H1 (cell line): ENCODE results near the gene PDE6D. TPM values are rescaled to one million over a fixed set of nuclear protein-coding genes. Genes with fewer than 3 reads are reported as not detected.

Experiments
- CTCF ChIA-PET: fragments of 300-600 bp; sonication (Branson Sonifier 250); formaldehyde crosslinking; loops from one replicate; lab custom pipeline; 2021; ENCODE audit not compliant: partially characterized antibody; lab: Charles Lee
- POLR2A ChIA-PET: fragments of 300-600 bp; sonication (Branson Sonifier 250); formaldehyde crosslinking; loops from one replicate; lab custom pipeline; 2021; ENCODE audit warnings: inconsistent platforms; ENCODE audit not compliant: partially characterized antibody; lab: Charles Lee
- DNase-seq, 2 experiments: peaks; one replicate each; pipeline versions ENCODE4 v3.0.0 to v3.0.0-alpha.2; 2010 to 2022; ENCODE audit warnings: low spot score in 2 of 2, low read depth in 1 of 2, mixed read lengths in 1 of 2
- FAIRE-seq: peaks from 2 replicates; lab custom pipeline; 2011; peaks lifted over from hg19 to GRCh38; lab: Jason Lieb, UNC
- H2AFZ ChIP-seq: 2 replicates; pipeline ENCODE4 v1.8.1; 2012; ENCODE audit warnings: low read length, inconsistent platforms
- H2AK5ac ChIP-seq: 2 replicates; pipeline ENCODE4 v1.6.1; 2013; ENCODE audit warnings: low read depth, low read length
- H2BK120ac ChIP-seq: replicated peaks from 2 replicates; pipeline ENCODE3; 2013; ENCODE audit warnings: low read depth, low read length, inconsistent platforms
- H2BK12ac ChIP-seq: 2 replicates; pipeline ENCODE4 v1.6.1; 2013; ENCODE audit warnings: low read depth, low read length
- H2BK15ac ChIP-seq: 2 replicates; pipeline ENCODE4 v1.6.1; 2013; ENCODE audit warnings: low read length
- H2BK20ac ChIP-seq: 2 replicates; pipeline ENCODE4 v1.6.1; 2013; ENCODE audit warnings: low read length
- H2BK5ac ChIP-seq: 2 replicates; pipeline ENCODE4 v1.6.1; 2013; ENCODE audit warnings: low read depth, low read length
- H3K14ac ChIP-seq: 2 replicates; pipeline ENCODE4 v1.6.1; 2013; ENCODE audit warnings: inconsistent platforms; ENCODE audit not compliant: insufficient read length
- H3K18ac ChIP-seq: 2 replicates; pipeline ENCODE4 v1.6.1; 2013; ENCODE audit warnings: low read length; ENCODE audit errors: extremely low read depth
- H3K23ac ChIP-seq: 2 replicates; pipeline ENCODE4 v1.6.1; 2013; ENCODE audit warnings: inconsistent platforms; ENCODE audit not compliant: insufficient read length
- H3K23me2 ChIP-seq: 2 replicates; pipeline ENCODE4 v1.6.1; 2013; ENCODE audit warnings: low read depth, low read length
- H3K27ac ChIP-seq: 2 replicates; pipeline ENCODE4 v1.6.1; 2011; ENCODE audit warnings: low read depth, low read length, inconsistent platforms
- H3K27me3 ChIP-seq, 4 experiments: replicated peaks in 1 of 4; 1 replicate in 1 of 4; 2 replicates in 3 of 4; pipeline versions ENCODE4 v1.6.1 to v1.8.1; 2011 to 2013; ENCODE audit warnings: low read length in 3 of 4, mild to moderate bottlenecking in 3 of 4, inconsistent platforms in 2 of 4, mixed read lengths in 2 of 4, moderate library complexity in 1 of 4; ENCODE audit not compliant: control insufficient read depth in 3 of 4, insufficient read depth in 3 of 4; ENCODE audit errors: extremely low read depth in 1 of 4
- H3K36me3 ChIP-seq, 4 experiments: 2 replicates each; pipeline versions ENCODE4 v1.6.1 to v1.8.1; 2011 to 2013; ENCODE audit warnings: mild to moderate bottlenecking in 4 of 4, low read length in 3 of 4, moderate library complexity in 2 of 4, control low read depth in 1 of 4, inconsistent platforms in 1 of 4; ENCODE audit not compliant: insufficient read depth in 4 of 4, control insufficient read depth in 2 of 4
- H3K4ac ChIP-seq: replicated peaks from 2 replicates; pipeline ENCODE3; 2013; ENCODE audit warnings: low read length, low read depth, mixed read lengths, inconsistent platforms; ENCODE audit not compliant: insufficient read length
- H3K4me1 ChIP-seq, 4 experiments: replicated peaks in 1 of 4; 1 replicate in 1 of 4; 2 replicates in 3 of 4; pipeline versions ENCODE4 v1.6.1 to v1.8.1; 2011 to 2013; ENCODE audit warnings: low read length in 3 of 4, inconsistent platforms in 2 of 4, mixed read lengths in 1 of 4; ENCODE audit not compliant: insufficient read depth in 4 of 4, control insufficient read depth in 3 of 4
- H3K4me2 ChIP-seq, 2 experiments: 2 replicates each; pipeline versions ENCODE4 v1.6.1 to v1.8.1; 2011 to 2013; ENCODE audit warnings: low read depth in 2 of 2, low read length in 2 of 2, control low read depth in 1 of 2, inconsistent platforms in 1 of 2, mild to moderate bottlenecking in 1 of 2; ENCODE audit not compliant: insufficient read depth in 1 of 2
- H3K4me3 ChIP-seq, 4 experiments: fragments of 200-600, 300-600 bp in 1 of 4; sonication (generic), shearing (Covaris generic), sonication (Bioruptor Twin) in 1 of 4; 2 replicates each; pipeline versions ENCODE4 v1.5.1 to v1.8.1; 2011 to 2016; ENCODE audit warnings: low read length in 4 of 4, low read depth in 3 of 4, control low read depth in 2 of 4, inconsistent platforms in 2 of 4, mild to moderate bottlenecking in 2 of 4, mixed read lengths in 1 of 4, moderate library complexity in 1 of 4; ENCODE audit not compliant: insufficient read depth in 2 of 4; ENCODE audit errors: extremely low read depth in 1 of 4
- H3K56ac ChIP-seq: replicated peaks from 2 replicates; pipeline ENCODE3; 2013; ENCODE audit warnings: low read depth, mild to moderate bottlenecking, mixed read lengths, low read length, inconsistent platforms; ENCODE audit not compliant: insufficient read length
- H3K79me1 ChIP-seq: 2 replicates; pipeline ENCODE4 v1.6.1; 2013; ENCODE audit warnings: low read depth, low read length, control low read depth
- H3K79me2 ChIP-seq, 2 experiments: 2 replicates each; pipeline versions ENCODE4 v1.6.1 to v1.8.1; 2012 to 2013; ENCODE audit warnings: low read length in 2 of 2, mild to moderate bottlenecking in 2 of 2, inconsistent platforms in 1 of 2; ENCODE audit not compliant: insufficient read depth in 2 of 2, control insufficient read depth in 1 of 2
- H3K9ac ChIP-seq, 4 experiments: replicated peaks in 1 of 4; 1 replicate in 1 of 4; 2 replicates in 3 of 4; pipeline versions ENCODE4 v1.6.1 to v1.8.1; 2011 to 2013; ENCODE audit warnings: low read depth in 3 of 4, low read length in 3 of 4, control low read depth in 2 of 4, mild to moderate bottlenecking in 2 of 4, moderate library complexity in 2 of 4, inconsistent platforms in 1 of 4; ENCODE audit errors: extremely low read depth in 1 of 4
- H3K9me3 ChIP-seq, 2 experiments: 2 replicates each; pipeline versions ENCODE4 v1.6.1 to v1.8.1; 2012 to 2013; ENCODE audit warnings: mild to moderate bottlenecking in 2 of 2, moderate library complexity in 2 of 2, control low read depth in 1 of 2, inconsistent platforms in 1 of 2, low read depth in 1 of 2, low read length in 1 of 2, mixed read lengths in 1 of 2; ENCODE audit not compliant: insufficient read depth in 2 of 2
- H4K20me1 ChIP-seq, 2 experiments: replicated peaks in 1 of 2; 2 replicates each; pipeline versions ENCODE3 to v1.8.1; 2011 to 2013; ENCODE audit warnings: inconsistent platforms in 2 of 2, low read length in 2 of 2, mild to moderate bottlenecking in 1 of 2; ENCODE audit not compliant: insufficient read depth in 2 of 2, control insufficient read depth in 1 of 2
- H4K5ac ChIP-seq: 2 replicates; pipeline ENCODE4 v1.6.1; 2013; ENCODE audit warnings: low read length, low read depth, mixed read lengths, inconsistent platforms; ENCODE audit not compliant: insufficient read length
- H4K8ac ChIP-seq: 2 replicates; pipeline ENCODE4 v1.8.0; 2013; ENCODE audit warnings: mild to moderate bottlenecking, moderate library complexity, low read length, inconsistent platforms; ENCODE audit not compliant: insufficient read depth; ENCODE audit errors: extremely low read depth
- H4K91ac ChIP-seq: replicated peaks from 2 replicates; pipeline ENCODE3; 2013; ENCODE audit warnings: low read length, mixed read lengths, inconsistent platforms; ENCODE audit not compliant: insufficient read length
- EZH2 ChIP-seq: fragments of 200-600 bp; sonication (generic); IDR thresholded peaks from 2 replicates; pipeline ENCODE4 v1.7.1; 2012; ENCODE audit warnings: low read depth, mild to moderate bottlenecking, moderate library complexity, low read length, inconsistent platforms; ENCODE audit not compliant: severe bottlenecking
- KDM1A ChIP-seq: fragments of 200-600, 300-600 bp; sonication (generic); IDR thresholded peaks from 2 replicates; pipeline ENCODE4 v1.7.1; 2016; ENCODE audit warnings: mild to moderate bottlenecking, low read length, borderline replicate concordance
- POU5F1 ChIP-seq: IDR thresholded peaks from 2 replicates; pipeline ENCODE4 v1.6.1; 2011; ENCODE audit warnings: low read depth, mild to moderate bottlenecking, low read length, moderate library complexity
- WGBS, 2 experiments: shearing (Covaris generic) in 1 of 2; methylation state at CpG; one replicate each; pipeline versions ENCODE4 v1.1.6 to v1.1.7; 2013 to 2015; ENCODE audit warnings: low lambda C conversion rate in 2 of 2, mixed read lengths in 2 of 2, inconsistent platforms in 1 of 2, low coverage in 1 of 2, missing lambda C conversion rate in 1 of 2; ENCODE audit not compliant: insufficient replicate concordance in 2 of 2, insufficient coverage in 1 of 2, insufficient read length in 1 of 2; ENCODE audit errors: extremely low coverage in 1 of 2, missing lambda C conversion rate in 1 of 2; 5-methylcytosine and 5-hydroxymethylcytosine counted together
- polyA plus RNA-seq, 7 experiments: library from polyadenylated mRNA; depleted of rRNA in 3 of 7; stranded (reverse) in 5 of 7; unstranded in 2 of 7; fragments of >200 nt in 5 of 7; fragments of 200-250 nt in 2 of 7; gene quantifications; 1 replicate in 5 of 7; 2 replicates in 1 of 7; 4 replicates in 1 of 7; pipeline versions ENCODE4 v1.2.1 to v1.2.3, GENCODE V29; 2011 to 2013; ENCODE audit warnings: missing spikeins in 2 of 7, mixed read lengths in 2 of 7
- total RNA-seq: library from RNA; stranded (reverse); fragmentation: NEBNext Ultra II Directional; extraction: Animal tissue kit (Norgen Biotek cat#: 25700); gene quantifications from 2 replicates; pipeline ENCODE4 v1.2.1, GENCODE V29; 2021

Gene PDE6D
- total and polyA plus RNA-seq, 2 of the 8 experiments (the other 6 are each of a cell fraction or from before 2014, with no cell fraction given): 33.7 to 63.9 TPM

- Histone ChIP-seq H2BK20ac (no peak overlapping the region), H2BK15ac (no peak overlapping the region), H2AK5ac (no peak overlapping the region), H3K9me3 (no peaks in the 10 kb centered on the region), H3K56ac (no peak overlapping the region), H2AFZ (no peak overlapping the region), H3K4me3 (no peak overlapping the region), H3K36me3 (peaks cover 0 to 2% (median under 1%) of the 10 kb centered on the region in 4 experiments; a peak in 3 of 8 replicates), H3K79me2 (peaks cover 6 to 28% of the 10 kb centered on the region in 2 experiments), H3K14ac (no peak overlapping the region), H2BK5ac (no peak overlapping the region), H3K4ac (no peak overlapping the region), H2BK12ac (no peak overlapping the region), H3K4me1 (peaks cover 0 to 10% (median 3%) of the 10 kb centered on the region in 4 experiments; a peak in 5 of 7 replicates), H3K4me2 (no peak overlapping the region), H4K8ac (no peak overlapping the region), H2BK120ac (no peak overlapping the region), H3K27me3 (no peaks in the 10 kb centered on the region), H4K5ac (no peak overlapping the region), H4K20me1 (no peaks in the 10 kb centered on the region), H4K91ac (no peak overlapping the region), H3K18ac (no peak overlapping the region), H3K23ac (no peak overlapping the region), H3K9ac (no peak overlapping the region), H3K79me1 (peaks cover 5% of the 10 kb centered on the region; the same call in 1 of the 2 replicates), H3K23me2 (peaks cover 11% of the 10 kb centered on the region), H3K27ac (no peak overlapping the region)
- FAIRE-seq (no peak), DNase-seq (no peak)
- WGBS, 2 experiments: 92% methylated on average over 3 of the region's 3 CpGs; no CpG with 5 or more reads in 1 of the 2 experiments
- ChIA-PET POLR2A (interaction anchor here (1.0 to 22.8 kb wide), 5 partner anchors 11 to 91 kb away, joined by 3 to 1080 read pairs (median 5); no protein-coding TSS in a partner anchor), CTCF (interaction anchor here (0.6 to 7.2 kb wide), 11 partner anchors 10 to 136 kb away, joined by 3 to 135 read pairs (median 11); no protein-coding TSS in a partner anchor)
- TF ChIP-seq POU5F1 (no peak), EZH2 (no peak), KDM1A (no peak)
These were observed 77.1 kb downstream of the PDE6D start for GRCh38 chr2:231704017-231704416.
